Hippocampal formation (tissue), 2 donors: Measurements from ENCODE around the gene SLC4A7.

ENCODE experiments used
- DNase-seq, 2 donors: peaks; one replicate each; lab custom pipeline; 2025; lab: John Stamatoyannopoulos, UW

SLC4A7 gene

DNA sequence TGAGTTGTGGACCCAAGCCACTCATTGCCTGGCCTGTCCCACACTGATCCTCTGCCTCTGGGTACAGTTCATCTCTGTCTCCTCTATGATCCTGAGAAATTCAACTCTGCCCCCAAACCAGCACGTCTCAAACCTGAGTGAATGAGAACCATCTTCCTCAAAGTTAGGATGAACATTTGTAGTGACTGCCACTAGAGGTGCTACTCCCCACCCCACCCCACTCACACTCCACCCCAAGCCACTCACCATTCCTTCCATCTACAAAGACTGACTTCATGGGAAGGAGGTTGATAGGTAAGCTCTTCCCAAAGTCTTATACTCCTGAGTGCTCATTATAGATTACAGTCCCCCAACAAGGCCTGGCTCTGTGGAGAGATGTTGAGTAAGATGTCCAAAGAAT is 158.8 kb downstream of the SLC4A7 start:
- no peak for DNase-seq

DNA sequence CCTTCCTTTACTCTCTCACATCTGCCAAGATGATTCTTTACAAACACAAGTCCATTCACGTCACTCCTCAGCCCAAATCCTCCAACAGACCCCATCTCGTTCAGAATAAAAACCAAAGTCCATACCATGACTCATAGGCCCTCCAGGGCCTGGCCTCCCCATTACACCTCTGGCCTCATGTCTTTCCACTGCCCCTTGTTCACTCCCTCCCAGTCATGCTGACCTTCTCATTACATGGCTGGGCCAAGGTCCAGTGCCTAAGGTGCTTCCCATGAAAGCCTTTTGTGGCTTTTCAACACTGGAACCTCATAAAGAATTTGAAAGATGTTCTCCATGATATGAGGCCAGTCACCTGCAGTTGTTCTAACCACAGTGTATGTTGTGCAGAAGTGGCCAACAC is 159.5 kb downstream of the SLC4A7 start:
- DNase-seq = no peak

DNA sequence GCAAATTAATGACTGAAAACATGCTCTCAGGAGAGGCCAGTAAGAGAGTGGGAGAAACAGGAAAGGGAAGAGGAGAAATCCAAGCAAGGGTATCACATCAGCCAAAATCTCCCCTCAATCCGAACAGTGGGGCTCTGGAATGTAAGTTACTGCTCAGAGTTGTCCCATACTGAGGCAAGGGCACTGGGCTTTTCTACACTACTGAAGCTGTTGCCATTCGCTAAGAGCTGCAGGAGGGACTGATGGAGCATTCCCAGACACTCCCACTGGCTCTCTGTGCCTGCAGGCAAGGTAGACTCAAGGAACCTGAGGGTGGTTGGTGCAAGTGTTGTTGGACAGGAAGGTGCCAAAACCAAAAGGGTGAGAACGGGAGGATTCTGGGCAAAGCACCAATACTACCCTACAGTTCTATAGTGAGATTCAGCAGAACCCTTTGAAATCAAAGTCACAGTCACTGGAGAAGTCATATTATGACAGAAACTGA is 161.1 kb downstream of the SLC4A7 start:
- DNase-seq = no peak
